Thoracic aorta (tissue), 2 donors: ENCODE data around the gene HOXA2. TPM values are rescaled to one million over a fixed set of nuclear protein-coding genes. Genes with fewer than 3 reads are reported as not detected.

ENCODE experiments used
- ATAC-seq: fragments of 150-250 bp; one replicate; pipeline ENCODE4 v1.8.0; 2017; ENCODE audit warnings: low read depth; ENCODE audit not compliant: insufficient number of reproducible peaks, low FRiP score
- DNase-seq: peaks from one replicate; pipeline ENCODE4 v3.0.0-alpha.2; 2020; ENCODE audit warnings: low spot score
- H3K27ac ChIP-seq, 2 donors: fragments of 200-600 bp; sonication (generic); 1 replicate in 1 of 2; 2 replicates in 1 of 2; pipeline ENCODE4 v1.5.1; 2016; ENCODE audit warnings: mild to moderate bottlenecking in 2 of 2, moderate library complexity in 2 of 2
- H3K27me3 ChIP-seq: fragments of 200-600 bp; sonication (generic); replicated peaks from 2 replicates; pipeline ENCODE4 v1.6.0; 2016; ENCODE audit warnings: mild to moderate bottlenecking; ENCODE audit not compliant: insufficient read depth
- H3K36me3 ChIP-seq: fragments of 200-600 bp; sonication (generic); one replicate; pipeline ENCODE4 v1.5.1; 2016
- H3K4me1 ChIP-seq, 2 donors: fragments of 200-600 bp; sonication (generic); 1 replicate in 1 of 2; 2 replicates in 1 of 2; pipeline versions ENCODE4 v1.5.1 to v1.6.0; 2016; ENCODE audit warnings: low read depth in 2 of 2, mild to moderate bottlenecking in 1 of 2; ENCODE audit not compliant: control insufficient read depth in 1 of 2
- H3K4me3 ChIP-seq: fragments of 200-600 bp; sonication (generic); 2 replicates; pipeline ENCODE4 v1.5.1; 2016; ENCODE audit warnings: mild to moderate bottlenecking
- H3K9me3 ChIP-seq: fragments of 200-600 bp; sonication (generic); 2 replicates; pipeline ENCODE4 v1.5.1; 2016
- total RNA-seq, 2 donors: library from RNA; depleted of rRNA; stranded (reverse); fragments of >200 nt; gene quantifications; one replicate each; pipeline versions ENCODE4 v1.1.0 to v1.2.3, GENCODE V29; 2016
- TF ChIP-seq, protein P1 (sequence below): fragments of 200-600 bp; sonication (generic); IDR thresholded peaks from one replicate; pipeline ENCODE4 v1.5.1; 2019; ENCODE audit warnings: antibody characterized with exemption

HOXA2 gene
- total RNA-seq, result 1 to 10 TPM; 3.4 to 4.6 TPM

DNA sequence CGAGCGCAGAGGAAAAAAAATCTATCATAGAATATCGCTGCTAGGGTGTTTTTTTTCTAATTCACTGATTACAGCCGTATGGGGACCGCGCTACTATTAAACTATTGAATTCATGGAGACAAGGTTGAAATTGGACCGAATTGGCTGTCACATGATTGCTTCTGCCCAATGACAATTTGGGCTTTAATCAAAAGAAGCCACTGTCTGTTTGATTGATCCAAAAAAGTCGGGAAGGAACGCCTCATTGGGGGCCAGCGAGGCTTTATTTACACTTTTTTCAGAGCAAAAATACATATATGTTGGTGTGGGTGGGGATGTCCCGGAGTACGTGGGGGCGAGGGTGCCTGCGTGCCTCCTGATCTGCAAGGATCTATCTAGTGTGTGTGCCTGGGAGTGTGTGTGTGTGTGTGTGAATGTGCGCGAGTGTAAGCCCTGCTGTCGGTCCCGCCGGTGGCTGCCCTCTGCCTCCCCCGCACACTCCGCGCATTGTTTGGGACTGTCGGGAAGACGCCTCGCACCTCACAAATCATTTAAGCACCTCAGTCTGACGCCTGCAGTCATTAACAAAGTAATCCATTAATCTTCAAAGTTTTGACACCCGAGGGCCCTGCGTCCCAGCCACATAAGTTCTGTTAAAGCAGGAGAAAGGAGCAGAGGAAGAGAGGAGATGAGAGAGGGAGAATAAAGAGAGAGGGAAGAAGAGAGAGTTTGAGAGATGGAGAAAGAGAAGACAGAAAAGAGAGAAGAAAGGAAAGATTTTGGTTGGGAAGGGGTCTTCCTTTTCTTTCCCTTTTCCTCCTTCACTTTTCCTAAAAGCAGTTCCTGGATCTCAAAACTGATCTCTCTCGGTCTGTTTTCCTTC is at the start of gene HOXA2:
HOXA2 (minus strand) TSS at position 103 of the 862 bp plus-strand sequence. CDS start 183 bp downstream, outside the sequence.
- ATAC-seq, result no peak
- DNase-seq, result no peak
- Histone ChIP-seq H3K4me3 (peak within 1 kb of the TSS; percentile 99), H3K36me3 (no peaks in the 10 kb centered on the region), H3K27ac (peak within 1 kb of the TSS; percentile 87 to 96), H3K4me1 (peaks cover 20 to 58% of the 10 kb centered on the region in 2 donors), H3K9me3 (no peaks in the 10 kb centered on the region), H3K27me3 (no peaks in the 10 kb centered on the region)
- TF ChIP-seq, protein P1, sequence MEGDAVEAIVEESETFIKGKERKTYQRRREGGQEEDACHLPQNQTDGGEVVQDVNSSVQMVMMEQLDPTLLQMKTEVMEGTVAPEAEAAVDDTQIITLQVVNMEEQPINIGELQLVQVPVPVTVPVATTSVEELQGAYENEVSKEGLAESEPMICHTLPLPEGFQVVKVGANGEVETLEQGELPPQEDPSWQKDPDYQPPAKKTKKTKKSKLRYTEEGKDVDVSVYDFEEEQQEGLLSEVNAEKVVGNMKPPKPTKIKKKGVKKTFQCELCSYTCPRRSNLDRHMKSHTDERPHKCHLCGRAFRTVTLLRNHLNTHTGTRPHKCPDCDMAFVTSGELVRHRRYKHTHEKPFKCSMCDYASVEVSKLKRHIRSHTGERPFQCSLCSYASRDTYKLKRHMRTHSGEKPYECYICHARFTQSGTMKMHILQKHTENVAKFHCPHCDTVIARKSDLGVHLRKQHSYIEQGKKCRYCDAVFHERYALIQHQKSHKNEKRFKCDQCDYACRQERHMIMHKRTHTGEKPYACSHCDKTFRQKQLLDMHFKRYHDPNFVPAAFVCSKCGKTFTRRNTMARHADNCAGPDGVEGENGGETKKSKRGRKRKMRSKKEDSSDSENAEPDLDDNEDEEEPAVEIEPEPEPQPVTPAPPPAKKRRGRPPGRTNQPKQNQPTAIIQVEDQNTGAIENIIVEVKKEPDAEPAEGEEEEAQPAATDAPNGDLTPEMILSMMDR, result no peak

DNA sequence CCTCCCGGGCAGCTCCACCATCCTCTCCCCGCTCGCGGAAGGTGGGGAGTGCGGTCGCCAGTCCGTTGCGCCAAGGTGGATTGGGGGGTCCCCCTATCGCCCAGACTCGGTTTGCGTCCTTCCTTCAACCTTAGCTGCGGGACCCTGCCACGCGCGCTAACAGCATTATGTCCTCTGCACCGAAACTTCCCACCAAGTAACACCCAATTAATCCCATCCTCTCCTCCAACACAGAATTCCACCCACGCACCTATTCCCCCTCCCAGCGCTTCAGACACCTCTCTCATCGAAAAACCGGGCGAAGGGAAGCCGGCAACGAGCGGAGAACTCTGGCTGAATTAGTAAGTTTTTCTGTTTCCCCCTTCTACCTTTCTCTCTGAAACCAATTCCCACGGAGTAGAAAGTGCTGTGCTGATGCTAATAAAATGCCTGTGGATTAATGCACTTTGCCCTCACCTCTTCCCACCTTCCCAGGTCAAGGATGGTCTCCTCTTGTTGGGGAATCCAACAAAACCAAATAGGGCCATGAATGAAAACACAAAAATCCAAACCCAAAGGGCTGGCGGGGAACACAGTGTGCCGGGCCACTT is 49.0 kb upstream of the HOXA2 start:
- ATAC-seq (no peak), DNase-seq (no peak)
- peak overlapping the region; percentile 71 for H3K4me3 ChIP-seq
- TF ChIP-seq, protein P1, result no peak
- H3K27me3 ChIP-seq, result no peaks in the 10 kb centered on the region
- H3K36me3 ChIP-seq, result no peaks in the 10 kb centered on the region
- peaks cover 14 to 60% of the 10 kb centered on the region in 2 donors for H3K4me1 ChIP-seq
- H3K27ac ChIP-seq, result peak overlapping the region; percentile 62 to 85
- H3K9me3 ChIP-seq, result no peaks in the 10 kb centered on the region

DNA sequence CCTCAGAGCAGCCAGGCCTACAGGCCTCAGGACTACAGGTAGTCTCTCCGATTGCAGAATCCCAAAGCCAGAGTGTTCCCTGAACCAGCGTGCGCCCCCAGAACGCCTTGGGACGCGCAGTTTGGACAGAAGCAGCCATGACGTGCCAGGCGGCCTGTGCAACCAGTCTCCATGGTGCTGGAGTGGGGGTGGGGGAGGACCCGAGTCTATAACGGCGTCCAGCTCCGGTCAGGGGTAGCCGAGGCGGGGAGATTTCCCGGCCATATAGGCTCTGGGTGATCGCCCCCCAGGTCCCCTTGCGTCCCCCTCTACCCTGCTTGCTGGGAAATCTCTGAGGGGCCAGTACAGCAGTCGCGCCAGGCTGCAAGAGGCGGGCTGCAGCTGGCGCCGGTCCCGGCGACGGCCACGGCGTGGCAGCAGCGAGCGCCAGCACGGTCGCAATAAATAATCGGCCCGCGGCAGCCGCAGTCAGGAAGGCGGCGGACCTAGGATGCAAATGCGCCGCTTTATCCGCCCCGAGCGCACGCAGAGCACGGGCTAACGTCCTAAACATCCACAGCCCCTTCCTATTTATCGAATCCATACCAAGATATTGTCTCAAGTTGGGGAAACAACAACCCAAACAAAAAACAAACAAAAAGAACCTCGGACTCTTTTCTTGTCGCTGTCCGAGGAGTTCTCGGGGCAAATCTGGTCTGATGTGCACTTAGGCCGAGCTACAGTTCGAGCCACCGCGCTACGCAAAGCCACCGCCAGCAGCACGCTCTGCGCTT is 48.3 kb upstream of the HOXA2 start:
- DNase-seq (no peak), ATAC-seq (peak; percentile 46)
- H3K4me3 ChIP-seq, result peak overlapping the region; percentile 71
- H3K36me3 ChIP-seq, result no peaks in the 10 kb centered on the region
- H3K9me3 ChIP-seq, result no peaks in the 10 kb centered on the region
- H3K27ac ChIP-seq, result peak overlapping the region; percentile 62 to 85
- no peaks in the 10 kb centered on the region for H3K27me3 ChIP-seq
- H3K4me1 ChIP-seq, result peaks cover 11 to 57% of the 10 kb centered on the region in 2 donors
- TF ChIP-seq, protein P1, result peak; percentile 82

DNA sequence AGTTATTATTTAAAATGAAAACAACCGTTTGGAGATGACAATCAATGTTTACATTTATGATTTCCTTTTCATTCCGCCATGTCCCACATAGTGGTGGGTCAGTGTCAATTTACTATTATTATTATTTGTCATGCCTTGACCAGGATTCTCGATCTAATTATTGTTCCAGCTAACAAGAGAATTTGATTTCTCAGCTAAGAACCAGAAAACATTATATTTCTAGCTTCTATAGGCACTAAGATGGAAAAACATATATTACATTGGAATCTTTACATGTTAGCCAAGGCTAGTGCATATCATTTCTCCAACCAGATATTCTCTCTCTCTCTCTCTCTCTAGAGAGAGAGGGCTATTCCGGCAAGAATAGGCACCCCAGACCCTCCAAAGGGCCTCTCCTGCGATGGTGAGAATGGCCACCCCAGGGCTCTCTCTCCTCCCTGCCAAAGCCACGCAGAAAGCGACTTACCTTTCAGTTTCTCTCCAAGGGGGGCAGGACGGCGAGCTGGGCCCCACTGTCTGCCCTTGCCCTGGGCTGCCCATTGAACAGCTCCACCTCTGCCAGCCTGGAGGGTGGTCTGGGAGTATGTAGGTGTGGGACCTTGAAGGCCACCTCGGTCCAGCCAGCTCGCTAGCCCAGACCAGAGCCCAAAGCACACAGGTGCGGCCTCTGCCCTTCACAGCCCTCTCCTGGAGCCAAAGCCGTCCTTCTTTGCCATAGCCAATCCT is 47.5 kb upstream of the HOXA2 start:
- DNase-seq, result no peak
- Histone ChIP-seq H3K27me3 (no peaks in the 10 kb centered on the region), H3K4me1 (peaks cover 8 to 49% of the 10 kb centered on the region in 2 donors), H3K4me3 (peak overlapping the region; percentile 71), H3K9me3 (no peaks in the 10 kb centered on the region), H3K36me3 (peaks cover 5% of the 10 kb centered on the region), H3K27ac (peak overlapping the region; percentile 61 to 85)
- TF ChIP-seq, protein P1, result no peak
- no peak for ATAC-seq
